Endothelial cell of umbilical vein (primary cell): ENCODE data around the gene MLYCD. TPM values are rescaled to one million over a fixed set of nuclear protein-coding genes. Genes with fewer than 3 reads are reported as not detected.

ENCODE experiments used
- BruUV-seq: library from RNA; stranded (reverse); fragments of 400-500 nt; replicated peaks from 2 replicates; lab custom pipeline; 2021; lab: Mats Ljungman, UMichigan
- CTCF ChIA-PET: fragments of 300-600, 350-600 bp; sonication (Branson Sonifier 250); formaldehyde crosslinking; loops from one replicate; lab custom pipeline; 2021; ENCODE audit warnings: antibody characterized with exemption, inconsistent platforms; lab: Charles Lee
- POLR2A ChIA-PET: fragments of 300-600, 350-600 bp; sonication (Branson Sonifier 250); formaldehyde crosslinking; loops from one replicate; lab custom pipeline; 2021; ENCODE audit warnings: antibody characterized with exemption, inconsistent platforms; lab: Charles Lee
- DNase-seq: peaks from one replicate; pipeline ENCODE4 v3.0.0-alpha.2; 2011; ENCODE audit warnings: low read depth, low spot score
- FAIRE-seq: peaks from 2 replicates; lab custom pipeline; 2011; peaks lifted over from hg19 to GRCh38; lab: Jason Lieb, UNC
- H2AFZ ChIP-seq: 2 replicates; pipeline ENCODE4 v1.6.0; 2012; ENCODE audit warnings: low read depth, low read length, control low read depth, inconsistent platforms
- H3K27ac ChIP-seq: 2 replicates; pipeline ENCODE4 v1.5.1; 2011; ENCODE audit warnings: low read depth, mild to moderate bottlenecking, control low read depth, low read length, moderate library complexity; ENCODE audit not compliant: insufficient read depth
- H3K27me3 ChIP-seq, 2 experiments: 2 replicates each; pipeline versions ENCODE4 v1.6.0 to v1.6.1; 2011; ENCODE audit warnings: low read length in 2 of 2, mixed read lengths in 1 of 2; ENCODE audit not compliant: control insufficient read depth in 2 of 2, insufficient read depth in 2 of 2
- H3K36me3 ChIP-seq, 2 experiments: 2 replicates in 1 of 2; 3 replicates in 1 of 2; pipeline ENCODE4 v1.5.1; 2011; ENCODE audit warnings: low read length in 2 of 2, mild to moderate bottlenecking in 1 of 2, moderate library complexity in 1 of 2; ENCODE audit not compliant: control insufficient read depth in 2 of 2, insufficient read depth in 2 of 2; ENCODE audit errors: extremely low read depth in 1 of 2
- H3K4me1 ChIP-seq: 3 replicates; pipeline ENCODE4 v1.5.1; 2011; ENCODE audit warnings: mild to moderate bottlenecking, low read length; ENCODE audit not compliant: control insufficient read depth, insufficient read depth; ENCODE audit errors: extremely low read depth
- H3K4me2 ChIP-seq: 2 replicates; pipeline ENCODE4 v1.6.1; 2011; ENCODE audit warnings: low read length, control low read depth, mixed read lengths; ENCODE audit not compliant: insufficient read depth
- H3K4me3 ChIP-seq, 3 experiments: fragments of 200-600 bp in 1 of 3; sonication (generic), shearing (Covaris generic) in 1 of 3; replicated peaks in 1 of 3; 2 replicates each; pipeline ENCODE4 v1.5.1; 2011 to 2016; ENCODE audit warnings: control low read depth in 3 of 3, low read length in 3 of 3, mild to moderate bottlenecking in 2 of 3, inconsistent platforms in 1 of 3, low read depth in 1 of 3, moderate library complexity in 1 of 3; ENCODE audit not compliant: insufficient read depth in 1 of 3
- H3K79me2 ChIP-seq: 2 replicates; pipeline ENCODE4 v1.6.0; 2012; ENCODE audit warnings: low read length, inconsistent platforms; ENCODE audit not compliant: control insufficient read depth, insufficient read depth
- H3K9ac ChIP-seq: replicated peaks from 2 replicates; pipeline ENCODE3; 2011; ENCODE audit warnings: low read length, control low read depth; ENCODE audit not compliant: insufficient read depth; ENCODE audit errors: extremely low read depth
- H3K9me1 ChIP-seq: replicated peaks from 3 replicates; pipeline ENCODE4 v1.6.0; 2011; ENCODE audit warnings: mild to moderate bottlenecking, low read length; ENCODE audit not compliant: control insufficient read depth, insufficient read depth; ENCODE audit errors: extremely low read depth
- H3K9me3 ChIP-seq: replicated peaks from 2 replicates; pipeline ENCODE4 v1.5.1; 2012; ENCODE audit warnings: low read length, inconsistent platforms; ENCODE audit not compliant: control insufficient read depth, insufficient read depth
- H4K20me1 ChIP-seq: replicated peaks from 2 replicates; pipeline ENCODE3; 2011; ENCODE audit warnings: mild to moderate bottlenecking, low read length; ENCODE audit not compliant: control insufficient read depth, insufficient read depth; ENCODE audit errors: extremely low read depth
- CTCF ChIP-seq, 2 donors: IDR thresholded peaks; 1 replicate in 1 of 2; 2 replicates in 1 of 2; pipeline ENCODE4 v1.5.1; 2011; ENCODE audit warnings: low read length in 2 of 2, mild to moderate bottlenecking in 2 of 2, moderate library complexity in 2 of 2, control low read depth in 1 of 2, inconsistent platforms in 1 of 2, low read depth in 1 of 2; ENCODE audit not compliant: insufficient read depth in 1 of 2; ENCODE audit errors: extremely low read depth in 1 of 2
- EZH2 ChIP-seq: IDR thresholded peaks from 2 replicates; pipeline ENCODE4 v1.6.1; 2012; ENCODE audit warnings: borderline replicate concordance, low read depth, mild to moderate bottlenecking, moderate library complexity, low read length, inconsistent platforms; ENCODE audit not compliant: severe bottlenecking
- FOS ChIP-seq: IDR thresholded peaks from 2 replicates; pipeline ENCODE4 v1.6.1; 2011; ENCODE audit warnings: mild to moderate bottlenecking, low read length, moderate library complexity, borderline replicate concordance; ENCODE audit not compliant: insufficient read depth
- GATA2 ChIP-seq: IDR thresholded peaks from 2 replicates; pipeline ENCODE4 v1.7.0; 2011; ENCODE audit warnings: low read depth, mild to moderate bottlenecking, moderate library complexity, mixed read lengths, low read length; ENCODE audit not compliant: insufficient read length, insufficient read depth
- JUN ChIP-seq: IDR thresholded peaks from 2 replicates; pipeline ENCODE4 v1.6.1; 2011; ENCODE audit warnings: borderline replicate concordance, low read depth; ENCODE audit not compliant: insufficient read length, insufficient read depth
- MYC ChIP-seq: IDR thresholded peaks from one replicate; pipeline ENCODE4 v1.6.1; 2011; ENCODE audit warnings: mild to moderate bottlenecking, low read depth, low read length
- POLR2A ChIP-seq: IDR thresholded peaks from 2 replicates; pipeline ENCODE4 v1.6.1; 2012; ENCODE audit warnings: low read depth, mild to moderate bottlenecking, control low read depth, low read length
- POLR2AphosphoS5 ChIP-seq: IDR thresholded peaks from 2 replicates; pipeline ENCODE4 v1.6.1; 2012; ENCODE audit warnings: low read depth, mild to moderate bottlenecking, control low read depth, low read length, moderate library complexity; ENCODE audit not compliant: insufficient read depth
- dilution Hi-C: fragments of 300-500 bp; cut with MboI; formaldehyde crosslinking; loops from one replicate; pipeline ENCODE4 v1.15.0; 2019; ENCODE audit warnings: low sequenced_read_pairs; ENCODE audit not compliant: extremely low pct_ligation_motif_present
- intact Hi-C: fragments of 100-400 bp; cut with micrococcal nuclease; formaldehyde crosslinking; loops from one replicate; pipeline ENCODE4 v1.10.0; 2022
- polyA plus RNA-seq, 4 experiments: library from polyadenylated mRNA; depleted of rRNA in 3 of 4; stranded (reverse) in 3 of 4; unstranded in 1 of 4; fragments of >200 nt; gene quantifications; 2 replicates each; pipeline versions ENCODE4 v1.2.1 to v1.2.3, GENCODE V29; 2011 to 2012; ENCODE audit warnings: missing spikeins in 1 of 4
- total RNA-seq: library from RNA; stranded (reverse); gene quantifications from 2 replicates; pipeline ENCODE4 v1.2.3, GENCODE V29; 2021
- TF ChIP-seq, protein P1 (sequence below): IDR thresholded peaks from 2 replicates; pipeline ENCODE4 v1.6.1; 2011; ENCODE audit not compliant: insufficient read depth, insufficient read length

MLYCD gene
- total and polyA plus RNA-seq, 2 donors (not counting 3 experiments of a cell fraction or from before 2014, with no cell fraction given): 2.0 to 3.4 TPM

- H3K36me3 ChIP-seq: no peaks in the 10 kb centered on the region
- no peak for FAIRE-seq
- no peaks in the 10 kb centered on the region for H3K79me2 ChIP-seq
- ChIA-PET POLR2A (no interaction called here), CTCF (interaction anchor here (1.3 to 3.6 kb wide), 4 partner anchors 12 to 61 kb away, joined by 3 to 14 read pairs (median 5); no protein-coding TSS in a partner anchor)
- H3K9me3 ChIP-seq: no peaks in the 10 kb centered on the region
- intact Hi-C loops: no loop called here
- H3K4me2 ChIP-seq: no peak overlapping the region
- no peak overlapping the region for H3K9ac ChIP-seq
- no peak overlapping the region for H2AFZ ChIP-seq
- dilution Hi-C loops: no loop called here
- no peaks in the 10 kb centered on the region for H3K4me1 ChIP-seq
- peaks cover 2 to 3% of the 10 kb centered on the region in 2 experiments for H3K27me3 ChIP-seq
- TF ChIP-seq FOS (no peak), POLR2A (no peak), EZH2 (no peak), POLR2AphosphoS5 (no peak), MYC (no peak), GATA2 (no peak), CTCF (IDR thresholded peaks at IDR 0.05; ENCODE audit: extremely low read depth in 1 of 2, insufficient read depth in 1 of 2, low read depth in 1 of 2, low read length in 2 of 2) (no peak), JUN (no peak)
- TF ChIP-seq, protein P1, sequence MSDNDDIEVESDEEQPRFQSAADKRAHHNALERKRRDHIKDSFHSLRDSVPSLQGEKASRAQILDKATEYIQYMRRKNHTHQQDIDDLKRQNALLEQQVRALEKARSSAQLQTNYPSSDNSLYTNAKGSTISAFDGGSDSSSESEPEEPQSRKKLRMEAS: no peak
- no peaks in the 10 kb centered on the region for H4K20me1 ChIP-seq
- H3K4me3 ChIP-seq: no peak overlapping the region
- no peak for DNase-seq
- H3K9me1 ChIP-seq: no peaks in the 10 kb centered on the region
- no peak overlapping the region for H3K27ac ChIP-seq
- no TSS peak for BruUV-seq
Measured at GRCh38 chr16:83887564-83887963, 11.4 kb upstream of the MLYCD start.
